CMK (cell line): ENCODE measurements around the gene GET3.

ENCODE experiments used
- DNase-seq: peaks from one replicate; pipeline ENCODE4 v3.0.0-alpha.2; 2010; ENCODE audit warnings: low read depth

GET3 gene

GRCh38 chr19:12752056-12752781, 14.9 kb downstream of the GET3 start:
- DNase-seq = no peak

GRCh38 chr19:12754465-12755196, 17.3 kb downstream of the GET3 start:
- DNase-seq = no peak

GRCh38 chr19:12756150-12756883, 19.0 kb downstream of the GET3 start:
- DNase-seq = no peak

- DNase-seq = no peak
Observed at GRCh38 chr19:12757544-12758274, 20.4 kb downstream of the GET3 start.

- no peak for DNase-seq
Observed at GRCh38 chr19:12759686-12760085, 22.4 kb downstream of the GET3 start.

- DNase-seq = no peak
Observed at GRCh38 chr19:12763100-12763499, 25.8 kb downstream of the GET3 start.

GRCh38 chr19:12764698-12765097, 27.4 kb downstream of the GET3 start:
- DNase-seq = no peak

- DNase-seq = no peak
Observed at GRCh38 chr19:12766051-12766521, 28.8 kb downstream of the GET3 start.

GRCh38 chr19:12767150-12767549, 29.9 kb downstream of the GET3 start:
- DNase-seq = no peak

GRCh38 chr19:12767666-12768065, 30.4 kb downstream of the GET3 start:
- no peak for DNase-seq

- no peak for DNase-seq
Observed at GRCh38 chr19:12769689-12770088, 32.4 kb downstream of the GET3 start.

- no peak for DNase-seq
Observed at GRCh38 chr19:12770922-12771321, 33.6 kb downstream of the GET3 start.

- DNase-seq = no peak
Observed at GRCh38 chr19:12772323-12772722, 35.0 kb downstream of the GET3 start.

- DNase-seq = no peak
Observed at GRCh38 chr19:12773571-12773970, 36.3 kb downstream of the GET3 start.

GRCh38 chr19:12774588-12775555, 37.6 kb downstream of the GET3 start, which contains the start of gene HOOK2:
TSS of gene HOOK2 (minus strand) at chr19:12775552. CDS start at chr19:12775449, 103 bp downstream.
- DNase-seq = no peak

- DNase-seq = no peak
Observed at GRCh38 chr19:12777217-12778016, 40.1 kb downstream of the GET3 start.

GRCh38 chr19:12778017-12778904, 41.0 kb downstream of the GET3 start:
- DNase-seq = no peak

- no peak for DNase-seq
Observed at GRCh38 chr19:12778905-12779161, 41.5 kb downstream of the GET3 start.
